ENCODE results near the gene ETV6.
"Not testable (repeated sequence)": the region's sequence is repeated elsewhere in the genome, so short reads cannot be mapped to it uniquely, and the experiment has no call there.

The ETV6 gene

GRCh38 chr12:11666131-11667050, 16.9 kb downstream of the ETV6 start:
- DNase-seq (ENCODE audit: low read depth in 2 of 3, low spot score in 1 of 3): no peak

DNA sequence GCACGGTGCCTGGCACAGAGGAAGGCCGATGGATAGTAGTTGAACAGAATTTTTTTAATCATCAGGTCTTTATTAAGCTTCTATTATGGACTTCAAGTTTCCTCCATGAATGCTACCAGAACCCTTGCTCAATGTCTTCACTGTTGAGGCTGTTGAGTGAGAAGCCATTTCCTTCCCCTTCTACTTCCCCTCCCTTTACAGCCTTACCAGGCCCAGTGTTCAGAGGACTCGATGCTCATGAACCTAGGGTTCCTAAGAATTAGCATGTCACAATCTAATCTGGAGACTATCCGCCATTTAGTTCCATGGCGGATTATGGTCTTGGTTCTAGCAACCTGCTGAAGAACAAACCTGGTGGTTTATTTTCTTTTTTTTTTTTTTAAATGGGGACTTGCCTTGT, 17.7 kb downstream of the ETV6 start:
- no peak for DNase-seq (ENCODE audit: low read depth in 2 of 3, low spot score in 1 of 3)

DNA sequence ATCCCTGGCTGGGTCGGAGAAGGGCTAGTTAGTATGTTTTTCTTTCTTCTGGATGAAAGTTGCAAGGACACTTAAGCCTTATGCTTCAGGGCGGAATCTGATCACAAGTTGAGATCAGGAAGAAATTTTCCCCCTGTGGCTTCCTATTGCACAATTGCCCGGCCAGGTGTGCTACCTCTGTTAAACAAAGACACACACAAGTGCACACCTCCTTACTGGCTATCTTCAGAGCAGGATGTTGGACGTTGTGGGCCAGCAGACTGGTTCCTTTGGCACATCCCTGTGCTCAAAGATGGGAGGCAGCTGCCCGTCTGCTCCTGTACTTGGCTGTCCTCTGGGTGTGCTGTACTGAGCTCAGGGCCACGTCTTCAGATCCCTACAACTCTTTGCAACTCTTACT, 19.1 kb downstream of the ETV6 start:
- DNase-seq (ENCODE audit: low read depth in 2 of 3, low spot score in 1 of 3): no peak

DNA sequence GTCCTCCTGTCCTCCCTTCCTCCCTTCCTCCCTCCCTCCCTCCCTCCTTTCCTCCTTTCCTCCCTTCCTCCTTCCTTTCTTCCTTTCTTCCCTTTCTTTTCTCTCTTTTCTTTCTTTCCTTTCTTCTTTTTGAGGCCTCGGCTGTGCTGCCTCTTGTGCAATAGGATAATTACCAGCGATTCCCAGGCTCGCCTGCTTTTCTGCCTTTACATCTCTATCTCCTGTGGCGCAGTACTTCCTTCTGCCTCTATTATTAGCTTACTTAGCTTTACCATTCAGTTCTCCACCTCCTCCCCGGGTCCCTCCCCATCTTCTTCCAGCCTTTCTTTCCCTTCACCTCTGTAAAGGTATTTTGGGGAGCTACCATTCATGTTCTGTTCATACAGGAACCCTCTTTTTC, 19.9 kb downstream of the ETV6 start:
- DNase-seq (ENCODE audit: low read depth in 2 of 3, low spot score in 1 of 3): no peak

DNA sequence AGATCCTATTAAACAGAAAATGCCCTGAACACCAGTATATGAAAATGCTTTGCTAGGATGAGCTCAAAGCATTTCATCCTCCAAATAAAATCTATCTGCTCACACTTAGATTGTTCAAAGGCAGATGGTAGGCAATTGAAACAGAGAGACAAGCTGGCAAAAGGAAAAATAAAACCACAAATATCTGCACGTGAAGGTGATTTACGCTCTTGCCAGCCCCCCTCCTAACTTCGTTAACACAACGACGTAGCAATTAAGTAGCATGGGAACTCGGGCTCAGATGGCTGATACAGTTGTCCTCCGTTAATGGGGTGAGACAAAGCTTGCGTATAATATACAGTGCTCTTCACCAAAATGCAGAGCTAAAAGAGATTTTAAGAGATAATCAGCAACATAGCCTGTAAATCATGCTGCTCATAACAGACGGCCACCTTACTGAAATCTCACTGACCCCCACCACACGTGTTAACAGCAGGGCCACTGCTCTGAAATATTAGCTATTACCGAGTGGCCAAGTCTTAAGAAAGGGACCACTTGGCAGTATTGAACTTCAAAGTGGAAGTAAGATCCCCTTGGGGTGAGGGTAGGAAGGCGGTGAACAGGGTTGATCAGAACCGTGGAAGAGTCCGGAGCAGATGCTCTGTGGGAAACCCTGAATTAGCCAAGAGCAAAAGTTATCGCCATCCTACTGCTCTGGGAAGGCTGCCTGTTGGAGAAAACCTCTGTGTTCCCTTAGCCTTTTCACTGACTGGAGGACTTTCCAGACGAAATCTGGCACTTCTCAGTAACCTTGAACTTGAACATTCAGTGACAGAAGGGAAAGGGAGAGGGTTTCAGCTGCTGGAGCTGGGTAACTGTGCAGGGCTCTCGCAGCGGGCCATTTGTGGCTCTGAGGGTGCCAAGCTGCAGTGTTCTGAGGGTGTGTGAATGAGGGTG, 23.1 kb downstream of the ETV6 start:
- no peak for DNase-seq (ENCODE audit: low read depth in 2 of 3, low spot score in 1 of 3)

- DNase-seq (ENCODE audit: low read depth in 2 of 3, low spot score in 1 of 3): no peak
Observed at GRCh38 chr12:11673666-11674461, 24.4 kb downstream of the ETV6 start.

DNA sequence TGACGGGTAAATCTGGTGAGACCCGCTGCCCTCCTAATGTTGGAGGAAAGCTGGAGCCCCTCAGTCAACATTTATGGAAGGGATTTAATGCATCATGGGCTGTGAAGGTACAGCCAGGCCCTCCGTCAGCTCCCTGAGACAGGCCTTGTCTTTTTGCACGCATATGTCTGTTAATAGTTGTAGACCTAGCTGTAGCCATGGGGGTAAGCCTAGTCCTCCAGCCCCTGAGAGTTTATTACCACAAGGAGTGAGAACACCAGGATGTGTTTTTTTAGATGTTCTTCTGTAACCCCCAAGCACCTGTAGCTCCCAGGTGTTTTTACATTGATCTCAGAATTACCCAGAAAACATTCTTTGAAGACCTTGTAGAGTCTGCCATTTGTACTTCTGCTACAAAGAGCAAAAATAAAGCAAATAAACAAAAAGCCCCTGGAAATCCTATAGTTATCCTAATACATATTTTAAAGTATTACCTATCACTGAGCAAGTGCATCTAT, 25.5 kb downstream of the ETV6 start:
- DNase-seq (ENCODE audit: low read depth in 2 of 3, low spot score in 1 of 3): no peak

DNA sequence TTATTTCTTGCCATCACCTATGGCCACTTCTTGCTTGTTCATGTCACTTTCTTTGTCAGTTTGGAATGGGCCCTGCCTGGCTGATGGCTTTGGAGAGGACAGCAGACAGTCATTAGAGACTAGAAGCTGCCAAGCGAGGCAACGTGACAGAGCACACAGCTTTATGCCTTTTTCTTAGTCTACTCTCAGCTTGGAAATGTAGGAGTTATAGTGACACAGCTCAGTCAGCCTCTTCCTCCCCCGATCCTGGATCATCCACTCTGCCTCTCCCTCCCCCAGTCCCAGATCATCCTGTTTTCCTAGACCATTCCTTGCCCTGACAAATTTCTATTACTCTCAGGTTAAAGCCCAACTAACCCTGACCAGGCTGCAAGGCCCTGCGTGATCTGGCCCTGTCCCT, 26.6 kb downstream of the ETV6 start:
- DNase-seq (ENCODE audit: low read depth in 2 of 3, low spot score in 1 of 3): no peak

DNA sequence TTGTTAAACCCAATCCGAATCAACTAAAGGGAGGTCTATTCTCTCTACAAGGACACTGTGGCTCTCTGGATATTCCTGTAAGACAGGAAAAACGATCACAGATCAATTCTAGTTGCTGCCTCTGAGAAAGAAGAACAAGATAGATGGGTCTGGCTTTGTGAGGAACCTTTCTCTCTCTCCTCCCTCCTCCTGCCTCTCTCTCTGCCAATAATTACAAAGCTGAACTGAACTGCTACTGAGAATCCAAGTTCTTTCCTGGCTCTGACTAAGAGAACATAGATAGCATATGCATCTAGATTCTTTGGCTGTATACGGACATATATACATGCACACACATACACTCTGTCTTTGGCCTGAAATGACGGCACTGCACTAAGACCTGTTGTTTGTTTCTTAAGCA, 27.6 kb downstream of the ETV6 start:
- no peak for DNase-seq (ENCODE audit: low read depth in 2 of 3, low spot score in 1 of 3)

DNA sequence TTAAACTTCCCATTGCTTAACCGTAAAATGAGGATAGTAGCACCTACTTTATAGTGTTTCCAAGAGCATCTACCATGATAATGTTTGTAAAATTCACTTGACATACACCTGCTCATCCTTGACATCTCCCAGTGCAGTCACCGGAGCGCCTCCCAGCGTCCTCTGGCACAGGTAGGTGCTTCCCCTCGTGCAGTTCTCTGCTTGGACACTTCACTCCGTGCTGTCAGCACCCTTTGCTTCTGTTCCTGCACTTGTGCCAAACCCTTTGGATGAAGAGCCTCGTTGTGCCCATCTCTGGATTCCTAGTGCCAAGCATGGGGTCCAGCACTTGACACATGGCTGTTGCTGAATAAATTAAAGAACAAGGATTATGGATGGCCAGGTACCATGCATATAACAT, 28.3 kb downstream of the ETV6 start:
- no peak for DNase-seq (ENCODE audit: low read depth in 2 of 3, low spot score in 1 of 3)

GRCh38 chr12:11678781-11679180, 29.3 kb downstream of the ETV6 start:
- no peak for DNase-seq (ENCODE audit: low read depth in 2 of 3, low spot score in 1 of 3)

- DNase-seq (ENCODE audit: low read depth in 2 of 3, low spot score in 1 of 3): no peak
Observed at GRCh38 chr12:11681207-11681606, 31.7 kb downstream of the ETV6 start.

DNA sequence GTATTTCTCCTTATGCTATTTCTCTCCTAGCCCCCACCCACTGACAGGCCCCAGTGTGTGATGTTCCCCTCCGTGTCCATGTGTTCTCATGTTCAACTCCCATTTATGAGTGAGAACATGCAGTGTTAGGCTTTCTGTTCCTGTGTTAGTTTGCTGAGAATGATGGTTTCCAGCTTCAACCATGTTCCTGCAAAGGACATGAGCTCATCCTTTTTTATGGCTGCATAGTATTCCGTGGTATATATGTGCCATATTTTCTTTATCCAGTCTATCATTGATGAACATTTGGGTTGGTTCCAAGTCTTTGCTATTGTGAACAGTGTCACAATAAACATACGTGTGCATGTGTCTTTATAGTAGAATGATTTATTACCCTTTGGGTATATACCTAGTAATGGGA, 32.2 kb downstream of the ETV6 start:
- not testable (repeated sequence) for DNase-seq (ENCODE audit: low read depth in 2 of 3, low spot score in 1 of 3)

GRCh38 chr12:11684393-11684792, 34.9 kb downstream of the ETV6 start:
- DNase-seq (ENCODE audit: low read depth in 2 of 3, low spot score in 1 of 3): no peak

DNA sequence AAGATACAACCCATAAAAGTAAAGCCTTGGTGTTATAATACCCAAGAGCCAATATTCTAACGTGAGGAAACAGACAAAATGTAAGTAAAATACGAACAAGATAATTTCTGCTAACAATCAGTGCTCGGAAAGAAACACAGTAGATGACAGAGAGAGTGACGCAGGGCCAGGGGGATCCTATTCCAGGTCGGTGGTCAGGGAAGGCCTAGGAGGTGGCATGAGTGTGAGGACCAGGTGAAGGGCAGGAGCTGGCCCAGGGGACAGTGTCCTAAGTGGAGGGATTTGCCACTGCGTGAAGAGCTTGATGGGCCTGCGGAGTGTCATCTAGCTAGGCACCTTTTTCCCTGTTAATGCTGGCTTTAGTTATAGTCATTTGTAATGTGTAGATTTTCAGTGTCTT, 35.3 kb downstream of the ETV6 start:
- DNase-seq (ENCODE audit: low read depth in 2 of 3, low spot score in 1 of 3): no peak

DNA sequence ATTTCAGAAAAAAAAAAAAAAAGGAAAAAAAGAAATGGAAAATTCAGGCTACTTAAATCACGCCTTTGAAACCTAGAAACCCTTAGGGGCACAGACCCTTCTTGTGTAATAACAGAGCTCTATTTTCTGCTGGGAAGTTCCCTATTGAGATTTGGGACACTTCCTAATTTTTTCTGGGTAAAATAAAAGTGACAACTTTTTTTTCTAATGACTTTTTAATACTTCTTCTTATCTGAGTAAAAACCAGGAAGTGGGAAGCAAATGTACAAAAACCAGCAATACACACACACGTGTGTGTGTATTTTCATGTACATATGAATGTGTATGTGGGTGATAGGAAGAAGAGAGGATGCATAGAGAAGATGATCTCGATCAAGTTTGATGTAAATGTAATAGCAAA, 35.8 kb downstream of the ETV6 start:
- no peak for DNase-seq (ENCODE audit: low read depth in 2 of 3, low spot score in 1 of 3)

GRCh38 chr12:11685716-11686115, 36.2 kb downstream of the ETV6 start:
- DNase-seq (ENCODE audit: low read depth in 2 of 3, low spot score in 1 of 3): no peak

- no peak for DNase-seq (ENCODE audit: low read depth in 2 of 3, low spot score in 1 of 3)
Observed at GRCh38 chr12:11686120-11686519, 36.6 kb downstream of the ETV6 start.

DNA sequence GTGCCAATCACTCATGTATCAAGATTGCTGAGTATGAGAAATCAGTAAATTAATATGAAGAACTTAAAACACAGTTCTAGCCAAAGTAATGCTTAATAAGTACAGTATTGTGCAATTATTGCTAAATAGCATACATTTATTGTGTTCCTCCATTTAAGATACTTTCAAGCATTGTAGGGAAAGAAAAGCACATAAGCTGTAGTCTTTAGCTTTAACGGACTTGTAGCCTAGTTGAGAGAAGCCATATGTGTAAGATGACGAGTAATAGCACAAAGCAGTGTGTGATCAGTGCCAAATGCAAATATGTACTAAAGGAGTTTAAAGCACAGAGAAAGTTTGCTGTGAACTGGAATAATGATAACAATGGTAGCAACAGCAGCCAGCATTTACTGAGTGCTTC, 38.1 kb downstream of the ETV6 start:
- DNase-seq (ENCODE audit: low read depth in 2 of 3, low spot score in 1 of 3): no peak

DNA sequence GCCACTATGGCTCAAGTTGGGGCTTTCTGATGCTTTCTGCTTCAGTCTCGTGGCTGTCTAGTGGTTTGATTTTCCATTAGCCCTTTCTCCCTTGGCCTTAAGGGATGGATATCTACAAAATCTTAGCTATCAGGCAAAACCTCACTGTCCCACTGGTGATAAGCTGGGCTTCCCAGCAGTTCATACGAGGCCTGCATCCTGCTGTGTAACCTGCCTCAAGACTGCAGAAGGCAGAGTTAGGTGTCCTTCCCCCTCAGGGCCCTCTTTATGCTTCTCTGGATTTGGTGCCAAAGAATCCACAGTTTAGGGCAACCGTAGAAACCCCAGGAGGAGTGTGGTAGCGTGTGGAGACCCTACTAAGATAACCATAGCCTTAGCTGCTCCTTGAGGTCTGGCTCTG, 38.9 kb downstream of the ETV6 start:
- DNase-seq (ENCODE audit: low read depth in 2 of 3, low spot score in 1 of 3): no peak

- no peak for DNase-seq (ENCODE audit: low read depth in 2 of 3, low spot score in 1 of 3)
Observed at GRCh38 chr12:11688831-11689230, 39.4 kb downstream of the ETV6 start.
